K562 (cell line): ENCODE results near the gene CDH16. TPM values are rescaled to one million over a fixed set of nuclear protein-coding genes. Genes with fewer than 3 reads are reported as not detected.
A peak's percentile ranks its signal among the peaks of the same experiment; 100 is the strongest.

Source experiments
- ATAC-seq: fragments of 200-7000 bp; cut with Tn5 transposase; 3 replicates; pipeline ENCODE4 v1.9.1; 2020; ENCODE audit warnings: moderate library complexity
- BruUV-seq: library from RNA; stranded (reverse); fragments of 400-500 nt; replicated peaks from 2 replicates; lab custom pipeline; 2021; lab: Mats Ljungman, UMichigan
- CTCF ChIA-PET: fragments of 300-600 bp; formaldehyde crosslinking; extraction: SDS; loops from one replicate; lab custom pipeline; 2021; ENCODE audit warnings: low intra/inter-chr PET ratio; lab: Yijun Ruan, JAX
- POLR2A ChIA-PET: fragments of 300-600, 350-650 bp; sonication (Branson Sonifier 250); formaldehyde crosslinking; extraction: SDS; loops from one replicate; lab custom pipeline; 2021; ENCODE audit warnings: antibody characterized with exemption, inconsistent platforms; lab: Yijun Ruan, JAX
- DNase-seq, 4 experiments: peaks; one replicate each; pipeline versions ENCODE4 v3.0.0 to v3.0.0-alpha.2; 2011 to 2018; ENCODE audit warnings: low spot score in 3 of 4, mixed read lengths in 3 of 4; ENCODE audit errors: extremely low read depth in 1 of 4
- FAIRE-seq: peaks from 2 replicates; lab custom pipeline; 2011; peaks lifted over from hg19 to GRCh38; lab: Jason Lieb, UNC
- H2AFZ ChIP-seq: 2 replicates; pipeline ENCODE4 v1.6.0; 2011; ENCODE audit warnings: low read depth, low read length, control low read depth, inconsistent platforms
- H3K27ac ChIP-seq: fragments of 200-600 bp; 3 replicates; pipeline ENCODE4 v1.8.0; 2011; ENCODE audit warnings: low read depth, mild to moderate bottlenecking, control low read depth, inconsistent platforms, low read length, moderate library complexity, mixed read lengths; ENCODE audit errors: extremely low read depth
- H3K27me3 ChIP-seq, 2 experiments: fragments of 300-600 bp in 1 of 2; 2 replicates in 1 of 2; 3 replicates in 1 of 2; pipeline versions ENCODE4 v1.6.0 to v1.8.0; 2011; ENCODE audit warnings: inconsistent platforms in 2 of 2, low read length in 2 of 2, mild to moderate bottlenecking in 1 of 2, mixed read lengths in 1 of 2, moderate library complexity in 1 of 2; ENCODE audit not compliant: control insufficient read depth in 2 of 2, insufficient read depth in 2 of 2
- H3K36me3 ChIP-seq: fragments of 300-600 bp; 3 replicates; pipeline ENCODE4 v1.8.0; 2011; ENCODE audit warnings: mild to moderate bottlenecking, low read length, inconsistent platforms; ENCODE audit not compliant: control insufficient read depth, insufficient read depth
- H3K4me1 ChIP-seq, 2 experiments: fragments of 200-600 bp in 1 of 2; replicated peaks in 1 of 2; 2 replicates in 1 of 2; 3 replicates in 1 of 2; pipeline versions ENCODE4 v1.5.1 to v1.8.0; 2011; ENCODE audit warnings: inconsistent platforms in 2 of 2, low read length in 2 of 2, mild to moderate bottlenecking in 1 of 2, mixed read lengths in 1 of 2, moderate library complexity in 1 of 2; ENCODE audit not compliant: control insufficient read depth in 2 of 2, insufficient read depth in 2 of 2
- H3K4me2 ChIP-seq: 2 replicates; pipeline ENCODE4 v1.6.1; 2011; ENCODE audit warnings: low read length, control low read depth, inconsistent platforms, mixed read lengths; ENCODE audit not compliant: insufficient read depth
- H3K4me3 ChIP-seq: fragments of 200-600 bp; sonication (generic), shearing (Covaris generic); 2 replicates; pipeline ENCODE4 v1.5.1; 2016; ENCODE audit warnings: control low read depth, inconsistent platforms
- H3K79me2 ChIP-seq: fragments of 200-600 bp; 3 replicates; pipeline ENCODE4 v1.8.0; 2011; ENCODE audit warnings: low read length, inconsistent platforms; ENCODE audit not compliant: control insufficient read depth, insufficient read depth
- H3K9ac ChIP-seq, 2 experiments: 2 replicates each; pipeline versions ENCODE4 v1.6.0 to v1.6.1; 2011; ENCODE audit warnings: low read depth in 2 of 2, low read length in 2 of 2, control low read depth in 1 of 2, inconsistent platforms in 1 of 2, mild to moderate bottlenecking in 1 of 2, mixed read lengths in 1 of 2; ENCODE audit not compliant: insufficient read depth in 1 of 2
- H3K9me1 ChIP-seq: one replicate; pipeline ENCODE4 v1.6.0; 2011; ENCODE audit warnings: inconsistent platforms, mild to moderate bottlenecking, low read length, moderate library complexity; ENCODE audit not compliant: control insufficient read depth, insufficient read depth
- H3K9me3 ChIP-seq: replicated peaks from 2 replicates; pipeline ENCODE4 v1.5.1; 2011; ENCODE audit warnings: low read depth, low read length, inconsistent platforms; ENCODE audit not compliant: control insufficient read depth, insufficient read depth
- H4K20me1 ChIP-seq: replicated peaks from 2 replicates; pipeline ENCODE4 v1.6.1; 2011; ENCODE audit warnings: low read length, inconsistent platforms, mixed read lengths; ENCODE audit not compliant: control insufficient read depth, insufficient read depth
- SIN3B ChIP-seq: fragments of 450-650 bp; IDR thresholded peaks from 2 replicates; pipeline ENCODE4 v1.6.1; 2017; ENCODE audit warnings: low read depth, mild to moderate bottlenecking, moderate library complexity
- ZNF512 ChIP-seq: IDR thresholded peaks from 2 replicates; pipeline ENCODE4 v1.6.1; 2016; ENCODE audit warnings: missing genetic modification characterization, missing compliant biosample characterization
- WGBS: fragments of 100-300 bp; shearing (Covaris generic); methylation state at CpG from one replicate; pipeline ENCODE4 v1.1.6; 2016; ENCODE audit warnings: low coverage, mixed read lengths; ENCODE audit not compliant: insufficient coverage; ENCODE audit errors: missing lambda C conversion rate; 5-methylcytosine and 5-hydroxymethylcytosine counted together
- in situ Hi-C: fragments of 300-500 bp; cut with MboI; formaldehyde crosslinking; loops from 4 replicates; pipeline ENCODE4 v1.15.0; 2018; ENCODE audit warnings: inconsistent platforms, mixed read lengths
- intact Hi-C: fragments of 100-400 bp; cut with micrococcal nuclease; formaldehyde crosslinking; loops from 2 replicates; pipeline ENCODE4 v1.14.2; 2022
- polyA plus RNA-seq, 8 experiments: library from polyadenylated mRNA; depleted of rRNA in 4 of 8; stranded (reverse) in 5 of 8; unstranded in 3 of 8; fragments of >200 nt; fragmentation: Nextera tagmentation in 2 of 8; fragmentation: Illumina TruSeq in 1 of 8; extraction: Ambion mirVana in 2 of 8; extraction: Trizol in 1 of 8; gene quantifications; 2 replicates each; pipeline versions ENCODE4 v1.2.1 to v1.2.3, GENCODE V29; 2011 to 2014; ENCODE audit warnings: inconsistent platforms in 1 of 8, missing spikeins in 1 of 8
- total RNA-seq, 7 experiments: library from RNA; depleted of rRNA in 6 of 7; stranded (reverse); fragments of >200 nt in 6 of 7; fragmentation: Illumina TruSeq in 2 of 7; extraction: Trizol in 2 of 7; gene quantifications; 2 replicates each; pipeline versions ENCODE4 v1.2.1 to v1.2.3, GENCODE V29; 2011 to 2021; ENCODE audit warnings: low replicate concordance in 1 of 7
- TF ChIP-seq, protein P1 (sequence below): fragments of 250-450 bp; sonication (Bioruptor Pico); IDR thresholded peaks from 2 replicates; pipeline ENCODE4 v1.9.0; 2021; ENCODE audit warnings: mild to moderate bottlenecking

Gene CDH16
- total and polyA plus RNA-seq, 9 of the 15 experiments (the other 6 are each of a cell fraction or from before 2014, with no cell fraction given), result not detected

GRCh38 chr16:66960270-66960669 lies 41.6 kb upstream of the CDH16 start:
- Histone ChIP-seq H3K27me3 (peaks cover 2 to 13% of the 10 kb centered on the region in 2 experiments; a peak in 2 of 5 replicates), H3K9me1 (no peaks in the 10 kb centered on the region), H3K4me2 (no peak overlapping the region), H3K4me1 (peaks cover 0 to 7% of the 10 kb centered on the region in 2 experiments; a peak in 3 of 5 replicates), H3K79me2 (no peaks in the 10 kb centered on the region), H3K27ac (no peak overlapping the region), H3K9me3 (no peaks in the 10 kb centered on the region), H3K4me3 (no peak overlapping the region), H3K36me3 (no peaks in the 10 kb centered on the region), H2AFZ (no peak overlapping the region), H3K9ac (no peak overlapping the region), H4K20me1 (no peaks in the 10 kb centered on the region)
- no TSS peak for BruUV-seq
- DNase-seq, result no peak
- ATAC-seq, result no peak
- 0% methylated on average over 1 of the region's 1 CpG for WGBS
- TF ChIP-seq, protein P1, sequence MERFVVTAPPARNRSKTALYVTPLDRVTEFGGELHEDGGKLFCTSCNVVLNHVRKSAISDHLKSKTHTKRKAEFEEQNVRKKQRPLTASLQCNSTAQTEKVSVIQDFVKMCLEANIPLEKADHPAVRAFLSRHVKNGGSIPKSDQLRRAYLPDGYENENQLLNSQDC, result no peak
- TF ChIP-seq ZNF512 (tag) (peak; percentile 75), SIN3B (no peak)
- FAIRE-seq, result no peak
- ChIA-PET POLR2A (no interaction called here), CTCF (interaction anchor here (2.1 kb wide), 1 partner anchor 55 kb away, joined by 9 read pairs; no protein-coding TSS in a partner anchor)
- intact Hi-C loops, result no loop called here
- in situ Hi-C loops, result loop anchor here (25.0 kb wide), 2 partner anchors 202 to 452 kb away; partner anchors contain the start of genes B3GNT9, FBXL8, HSF4 and NOL3
